ENCODE results near the gene SLC27A4. TPM values are rescaled to one million over a fixed set of nuclear protein-coding genes. Genes with fewer than 3 reads are reported as not detected.

SLC27A4 gene
- total and polyA plus RNA-seq, 2 of the 13 experiments (the other 11 are each of a cell fraction or from before 2014, with no cell fraction given), result 10.6 to 18.8 TPM

DNA sequence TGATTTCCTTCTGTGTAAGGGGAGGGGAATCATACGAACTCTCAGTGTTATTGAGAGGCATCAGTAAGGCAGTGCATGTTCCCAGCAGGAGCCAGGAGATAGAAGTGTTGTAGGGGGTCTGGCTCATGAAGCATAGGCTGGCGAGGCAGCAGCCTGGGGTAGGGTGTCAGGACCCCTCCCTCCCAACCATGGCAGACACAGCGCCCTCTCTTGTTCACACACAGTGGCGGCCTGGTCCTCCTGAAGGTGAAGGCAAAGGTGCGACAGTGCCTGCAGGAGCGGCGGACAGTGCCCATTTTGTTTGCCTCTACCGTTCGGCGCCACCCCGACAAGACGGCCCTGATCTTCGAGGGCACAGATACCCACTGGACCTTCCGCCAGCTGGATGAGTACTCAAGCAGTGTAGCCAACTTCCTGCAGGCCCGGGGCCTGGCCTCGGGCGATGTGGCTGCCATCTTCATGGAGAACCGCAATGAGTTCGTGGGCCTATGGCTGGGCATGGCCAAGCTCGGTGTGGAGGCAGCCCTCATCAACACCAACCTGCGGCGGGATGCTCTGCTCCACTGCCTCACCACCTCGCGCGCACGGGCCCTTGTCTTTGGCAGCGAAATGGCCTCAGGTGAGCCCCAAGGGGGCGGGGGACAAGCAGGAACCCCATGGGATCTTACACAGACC lies 4.7 kb downstream of the SLC27A4 start:
- Histone ChIP-seq H3K4me1 (ENCODE audit: insufficient read depth, low read length) (peaks cover 15% of the 10 kb centered on the region), H3K36me3 (replicated peaks in 1 of 2; ENCODE audit: control insufficient read depth in 1 of 2, insufficient read depth in 2 of 2, low read length in 2 of 2) (peaks cover 21 to 50% of the 10 kb centered on the region in 2 experiments; a peak in 4 of 5 replicates), H3K4me2 (ENCODE audit: low read depth, low read length) (no peak overlapping the region), H3K9ac (ENCODE audit: insufficient read depth, low read depth, low read length) (no peak overlapping the region), H4K20me1 (ENCODE audit: insufficient read depth, low read length) (no peaks in the 10 kb centered on the region), H3K79me2 (ENCODE audit: insufficient read depth, low read length) (no peaks in the 10 kb centered on the region), H3K9me3 (ENCODE audit: low read length) (no peaks in the 10 kb centered on the region), H2AFZ (ENCODE audit: low read length) (no peak overlapping the region), H3K4me3 (replicated peaks in 1 of 3; ENCODE audit: insufficient read depth in 1 of 3, low read depth in 2 of 3, low read length in 3 of 3) (no peak overlapping the region), H3K27ac (ENCODE audit: extremely low read length, insufficient read depth, low read length) (no peak overlapping the region), H3K27me3 (ENCODE audit: control insufficient read depth in 1 of 2, insufficient read depth in 2 of 2, low read length in 2 of 2) (no peaks in the 10 kb centered on the region)
- ChIA-PET POLR2A (no interaction called here), CTCF (ENCODE audit: low intra/inter-chr PET ratio, low total read pairs) (no interaction called here)
- BruUV-seq (replicated peaks), result no TSS peak
- WGBS (ENCODE audit: low lambda C conversion rate), result 95% methylated on average over 20 of the region's 28 CpGs
- in situ Hi-C loops (cut with HindIII; ENCODE audit: extremely low pct_ligation_motif_present, low pct_unique_long_range_greater_than_20kb), result loop anchor here (5.0 kb wide), 1 partner anchor 48 kb away; no protein-coding TSS in a partner anchor
- DNase-seq (ENCODE audit: low spot score), result no peak
- intact Hi-C loops (cut with micrococcal nuclease; ENCODE audit: unreplicated experiment), result no loop called here
- ATAC-seq, result no peak
- no peak for FAIRE-seq
- TF ChIP-seq, protein P1, sequence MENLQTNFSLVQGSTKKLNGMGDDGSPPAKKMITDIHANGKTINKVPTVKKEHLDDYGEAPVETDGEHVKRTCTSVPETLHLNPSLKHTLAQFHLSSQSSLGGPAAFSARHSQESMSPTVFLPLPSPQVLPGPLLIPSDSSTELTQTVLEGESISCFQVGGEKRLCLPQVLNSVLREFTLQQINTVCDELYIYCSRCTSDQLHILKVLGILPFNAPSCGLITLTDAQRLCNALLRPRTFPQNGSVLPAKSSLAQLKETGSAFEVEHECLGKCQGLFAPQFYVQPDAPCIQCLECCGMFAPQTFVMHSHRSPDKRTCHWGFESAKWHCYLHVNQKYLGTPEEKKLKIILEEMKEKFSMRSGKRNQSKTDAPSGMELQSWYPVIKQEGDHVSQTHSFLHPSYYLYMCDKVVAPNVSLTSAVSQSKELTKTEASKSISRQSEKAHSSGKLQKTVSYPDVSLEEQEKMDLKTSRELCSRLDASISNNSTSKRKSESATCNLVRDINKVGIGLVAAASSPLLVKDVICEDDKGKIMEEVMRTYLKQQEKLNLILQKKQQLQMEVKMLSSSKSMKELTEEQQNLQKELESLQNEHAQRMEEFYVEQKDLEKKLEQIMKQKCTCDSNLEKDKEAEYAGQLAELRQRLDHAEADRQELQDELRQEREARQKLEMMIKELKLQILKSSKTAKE (CRISPR knock-in tag; IDR thresholded peaks at IDR 0.05; ENCODE audit: borderline replicate concordance), result no peak
- no peak for TF ChIP-seq ZKSCAN1 (IDR thresholded peaks at IDR 0.05; ENCODE audit: low read length)
- peak; percentile 22 for TF ChIP-seq AGO2 (optimal IDR thresholded peaks at IDR 0.05; ENCODE audit: low read depth, low read length)
- TF ChIP-seq, protein P2, sequence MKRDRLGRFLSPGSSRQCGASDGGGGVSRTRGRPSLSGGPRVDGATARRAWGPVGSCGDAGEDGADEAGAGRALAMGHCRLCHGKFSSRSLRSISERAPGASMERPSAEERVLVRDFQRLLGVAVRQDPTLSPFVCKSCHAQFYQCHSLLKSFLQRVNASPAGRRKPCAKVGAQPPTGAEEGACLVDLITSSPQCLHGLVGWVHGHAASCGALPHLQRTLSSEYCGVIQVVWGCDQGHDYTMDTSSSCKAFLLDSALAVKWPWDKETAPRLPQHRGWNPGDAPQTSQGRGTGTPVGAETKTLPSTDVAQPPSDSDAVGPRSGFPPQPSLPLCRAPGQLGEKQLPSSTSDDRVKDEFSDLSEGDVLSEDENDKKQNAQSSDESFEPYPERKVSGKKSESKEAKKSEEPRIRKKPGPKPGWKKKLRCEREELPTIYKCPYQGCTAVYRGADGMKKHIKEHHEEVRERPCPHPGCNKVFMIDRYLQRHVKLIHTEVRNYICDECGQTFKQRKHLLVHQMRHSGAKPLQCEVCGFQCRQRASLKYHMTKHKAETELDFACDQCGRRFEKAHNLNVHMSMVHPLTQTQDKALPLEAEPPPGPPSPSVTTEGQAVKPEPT (CRISPR knock-in tag; IDR thresholded peaks at IDR 0.05; ENCODE audit: low read depth), result no peak
- no peak for TF ChIP-seq XBP1 (CRISPR knock-in tag; IDR thresholded peaks at IDR 0.05)
- TF ChIP-seq, protein P3, sequence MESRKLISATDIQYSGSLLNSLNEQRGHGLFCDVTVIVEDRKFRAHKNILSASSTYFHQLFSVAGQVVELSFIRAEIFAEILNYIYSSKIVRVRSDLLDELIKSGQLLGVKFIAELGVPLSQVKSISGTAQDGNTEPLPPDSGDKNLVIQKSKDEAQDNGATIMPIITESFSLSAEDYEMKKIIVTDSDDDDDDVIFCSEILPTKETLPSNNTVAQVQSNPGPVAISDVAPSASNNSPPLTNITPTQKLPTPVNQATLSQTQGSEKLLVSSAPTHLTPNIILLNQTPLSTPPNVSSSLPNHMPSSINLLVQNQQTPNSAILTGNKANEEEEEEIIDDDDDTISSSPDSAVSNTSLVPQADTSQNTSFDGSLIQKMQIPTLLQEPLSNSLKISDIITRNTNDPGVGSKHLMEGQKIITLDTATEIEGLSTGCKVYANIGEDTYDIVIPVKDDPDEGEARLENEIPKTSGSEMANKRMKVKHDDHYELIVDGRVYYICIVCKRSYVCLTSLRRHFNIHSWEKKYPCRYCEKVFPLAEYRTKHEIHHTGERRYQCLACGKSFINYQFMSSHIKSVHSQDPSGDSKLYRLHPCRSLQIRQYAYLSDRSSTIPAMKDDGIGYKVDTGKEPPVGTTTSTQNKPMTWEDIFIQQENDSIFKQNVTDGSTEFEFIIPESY (CRISPR knock-in tag; IDR thresholded peaks at IDR 0.05), result peak; percentile 97
